GM19397 (cell line): ENCODE measurements around the gene C3orf18.

Experiments used
- ATAC-seq: cut with Tn5 transposase; IDR thresholded peaks from one replicate; pipeline ENCODE4 v1.9.1; 2021; ENCODE audit warnings: mild to moderate bottlenecking, moderate library complexity; ENCODE audit not compliant: unreplicated experiment

C3orf18 gene

DNA sequence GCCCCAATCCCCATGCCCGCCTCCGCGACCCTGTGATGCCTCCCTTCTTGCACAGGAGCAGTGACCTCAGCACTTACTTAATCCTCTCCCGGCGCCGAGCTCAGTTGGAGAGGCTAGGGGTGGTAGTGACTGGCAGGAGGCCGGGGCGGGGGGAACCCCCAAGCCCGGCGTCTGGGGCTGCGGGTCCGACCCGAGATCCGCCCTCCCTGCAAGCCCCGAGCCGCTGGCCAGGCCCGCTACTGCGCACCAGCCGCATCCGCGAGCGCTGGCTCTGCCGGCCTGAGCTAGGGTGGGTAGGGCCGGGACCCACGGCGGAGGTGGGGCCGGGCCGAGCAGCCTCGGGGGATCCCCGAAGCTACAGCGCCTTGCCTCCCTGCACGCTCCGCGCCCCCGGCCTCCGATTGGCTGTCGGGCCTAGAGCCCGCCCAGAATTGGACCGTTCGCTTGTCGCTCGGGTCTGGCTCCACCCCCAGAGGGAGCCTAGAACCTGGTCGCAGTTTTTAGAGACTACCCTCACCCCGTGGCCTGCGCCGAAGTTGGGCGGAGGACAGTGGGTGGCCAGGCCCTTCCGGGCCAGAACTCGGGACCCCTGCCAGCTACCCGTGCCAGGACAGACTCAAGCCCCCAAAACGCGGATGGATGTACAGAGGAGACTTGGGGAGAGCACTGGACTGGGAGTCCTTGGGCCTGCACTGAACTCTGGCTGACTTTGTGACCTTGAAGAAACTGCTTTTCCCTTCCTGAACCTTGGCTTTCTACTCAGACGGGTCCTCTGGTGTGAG lies at the start of gene C3orf18:
Gene C3orf18 (minus strand): TSS at position 362 of the 782 bp plus-strand sequence. CDS start 2,048 bp downstream, outside the sequence.
- ATAC-seq, result peak; percentile 79

DNA sequence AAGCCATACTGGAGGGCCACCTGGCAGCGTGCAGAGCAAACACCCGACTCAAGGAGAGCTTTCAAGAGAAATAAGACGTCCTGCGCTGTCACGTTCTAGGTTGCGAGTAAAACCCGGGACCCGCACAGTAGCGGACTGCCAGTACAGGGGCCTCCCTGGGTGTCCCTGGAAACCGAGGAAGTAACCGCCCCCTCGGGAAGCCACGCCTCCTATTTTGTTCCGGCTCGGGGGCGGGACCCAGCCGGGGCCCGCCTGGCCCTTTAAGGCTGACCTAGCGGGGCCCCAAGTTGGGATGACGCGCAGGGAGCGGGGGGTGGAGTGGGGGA lies 49.2 kb upstream of the C3orf18 start:
- peak; percentile 62 for ATAC-seq

DNA sequence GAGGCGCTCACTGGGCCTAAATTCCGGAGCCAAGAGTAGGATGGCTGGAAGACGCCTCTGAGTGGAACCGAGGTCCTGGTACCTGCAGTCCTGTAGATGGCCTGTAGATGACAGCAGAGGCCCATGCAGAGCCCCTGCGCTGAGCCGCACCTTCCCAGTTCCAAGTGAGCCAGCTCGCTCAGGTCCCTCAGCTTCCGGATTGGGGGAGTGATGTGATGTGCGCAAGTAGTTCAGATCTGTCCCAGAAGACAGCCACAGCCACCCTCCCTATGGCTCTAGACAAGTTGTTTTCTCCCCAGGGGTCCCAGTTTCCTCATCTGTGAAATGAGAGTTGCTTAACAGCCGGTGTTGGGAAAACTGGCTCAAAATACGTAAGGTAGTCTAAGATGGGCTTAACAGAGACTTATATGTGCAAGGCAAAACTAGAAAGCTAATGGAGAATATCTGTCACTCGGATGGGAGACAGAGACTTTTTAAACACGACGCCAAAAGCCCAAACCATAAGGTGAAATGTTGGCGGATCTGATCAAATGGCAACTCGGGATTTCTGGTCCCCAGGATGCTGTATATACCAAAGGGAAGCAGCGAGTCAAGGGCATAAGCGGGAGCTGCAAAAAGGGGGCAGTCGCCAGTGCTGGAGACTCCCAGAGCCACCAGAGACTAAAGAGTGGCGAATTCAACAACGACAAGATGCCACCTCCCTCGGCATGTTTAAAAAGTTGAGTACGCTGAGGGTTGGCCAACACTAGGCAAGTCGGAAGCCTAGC lies 48.6 kb upstream of the C3orf18 start:
- ATAC-seq, result no peak

DNA sequence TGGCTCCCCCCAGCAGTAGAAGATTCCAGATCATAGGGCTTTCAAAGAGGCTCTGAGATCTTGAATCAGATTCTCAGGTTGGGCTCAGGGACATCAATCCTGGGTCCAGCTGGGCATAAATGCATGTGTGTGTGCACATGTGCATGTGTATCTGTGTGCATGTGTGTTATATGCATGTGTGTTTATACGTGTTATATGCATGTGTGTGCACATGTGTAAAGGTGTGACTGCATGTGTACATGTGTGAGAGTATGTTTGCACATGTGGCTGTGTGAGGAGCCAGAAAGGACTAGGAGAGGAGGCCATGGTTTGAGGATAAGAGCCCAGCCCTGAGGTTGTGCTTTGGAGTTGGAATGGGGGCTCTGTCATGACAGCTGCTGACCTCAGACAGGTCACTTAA lies 47.6 kb upstream of the C3orf18 start:
- ATAC-seq, result no peak

DNA sequence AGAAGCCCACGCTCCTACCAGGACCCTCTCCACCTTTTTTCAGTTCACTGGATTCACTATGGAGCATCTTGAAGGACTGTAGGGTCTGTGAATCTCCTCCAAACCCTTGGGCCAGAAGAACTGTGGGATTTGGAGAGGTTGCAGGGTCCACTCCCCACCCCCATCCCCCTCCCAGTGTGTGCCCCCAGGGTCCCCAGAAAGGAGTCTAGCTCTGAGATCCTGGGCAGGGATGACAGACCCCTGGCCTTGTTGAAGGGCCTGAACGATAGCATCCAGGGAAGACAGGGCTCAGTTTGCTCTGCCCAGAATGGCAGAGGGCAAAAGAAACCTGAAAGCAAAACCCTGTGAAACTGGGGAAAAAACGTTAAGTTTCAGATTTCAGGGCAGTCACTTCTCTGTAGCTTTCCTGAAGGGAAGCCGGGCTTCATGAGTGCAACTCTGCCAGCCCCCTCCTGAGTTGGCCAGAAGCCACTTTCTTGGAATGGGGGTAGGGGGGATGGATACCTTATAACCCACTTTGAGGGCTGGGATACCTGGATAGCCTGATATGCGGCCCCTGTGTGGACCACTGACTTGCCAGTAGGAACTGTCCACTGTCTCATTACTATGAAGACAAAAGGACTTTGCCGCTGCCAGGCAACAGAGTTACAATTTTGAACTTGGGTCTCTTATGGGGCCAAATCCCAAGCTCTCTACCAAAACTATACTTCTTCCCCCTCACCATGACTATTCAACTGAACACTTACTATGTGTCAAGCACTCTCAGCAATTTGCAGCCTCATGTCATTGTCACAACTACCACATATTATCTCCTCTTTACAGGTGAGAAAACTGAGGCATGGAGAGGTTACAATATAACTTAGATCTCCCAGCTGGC lies 45.7 kb upstream of the C3orf18 start:
- ATAC-seq, result no peak

DNA sequence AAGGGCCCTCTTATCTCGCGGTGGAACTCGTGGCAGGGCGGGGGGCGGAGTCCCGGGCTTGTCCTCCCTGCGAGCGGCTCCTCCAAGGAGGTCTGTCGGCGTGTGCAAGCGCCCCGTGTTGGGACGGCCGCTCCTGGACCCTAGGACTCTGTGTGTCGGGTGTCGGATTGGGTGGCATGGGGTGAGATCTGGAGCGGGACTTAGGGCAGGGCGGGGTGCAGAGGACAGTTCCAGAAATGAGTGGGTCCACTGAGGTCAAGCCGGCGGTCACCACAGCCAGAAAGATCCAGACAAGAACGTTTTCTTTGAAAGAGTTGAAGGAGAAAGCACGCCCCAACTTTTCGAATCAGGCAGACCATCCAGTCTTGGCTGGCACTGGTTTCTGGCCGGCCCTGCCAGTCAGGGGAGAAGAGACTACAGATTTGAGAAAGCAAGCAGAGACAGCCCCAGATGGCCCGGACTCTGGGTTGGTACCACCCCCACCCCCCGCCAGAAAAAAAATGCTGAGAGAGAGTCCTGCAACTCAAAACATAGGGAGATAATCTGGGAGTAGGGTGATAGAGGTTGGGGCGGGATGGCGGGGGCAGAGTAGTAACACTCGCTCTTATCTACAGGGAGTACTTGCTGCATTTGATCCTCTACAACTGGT lies 44.8 kb upstream of the C3orf18 start:
- no peak for ATAC-seq

DNA sequence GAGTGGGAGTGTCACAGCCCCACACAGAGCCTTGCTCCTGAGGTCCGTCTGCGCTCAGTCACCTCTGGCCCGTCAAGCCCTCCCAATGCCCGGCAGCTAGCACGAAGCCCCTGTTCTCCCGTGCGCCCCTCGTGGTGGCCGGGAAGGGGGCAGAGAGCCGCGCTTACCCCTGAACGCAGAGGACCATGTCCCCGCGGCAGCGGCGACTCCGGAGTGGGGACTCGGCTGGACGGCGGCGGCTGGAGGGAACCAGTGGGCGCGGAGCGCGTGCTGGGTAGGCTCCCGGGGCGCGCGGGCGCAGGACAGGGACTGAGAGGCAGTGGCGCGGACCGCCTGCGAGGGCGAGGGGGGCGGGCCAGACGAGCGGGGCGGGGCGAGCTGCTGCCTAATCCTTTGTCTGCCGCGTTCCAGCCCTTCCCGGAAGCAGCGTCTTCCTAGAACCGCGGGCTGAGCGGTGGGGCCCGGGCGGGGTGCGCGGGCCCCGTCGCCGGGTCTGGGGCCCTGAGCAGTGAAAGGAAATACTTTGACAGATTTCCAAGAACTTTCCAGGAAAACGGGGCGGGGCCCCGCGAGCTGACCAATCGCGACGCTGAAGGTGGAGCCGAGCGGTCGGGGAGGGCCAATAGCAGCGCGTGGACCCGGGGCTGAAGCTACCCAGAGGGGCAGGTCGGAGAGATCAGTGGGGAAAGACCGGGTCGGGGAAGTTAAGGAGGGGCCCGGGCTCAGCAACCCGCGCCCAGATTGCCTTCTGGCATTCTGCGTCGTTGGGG lies 44.1 kb upstream of the C3orf18 start, which contains the start of gene CISH:
Gene CISH (minus strand): TSS at position 311 of the 770 bp plus-strand sequence. CDS start 124 bp downstream, at position 187.
- ATAC-seq, result peak; percentile 77

DNA sequence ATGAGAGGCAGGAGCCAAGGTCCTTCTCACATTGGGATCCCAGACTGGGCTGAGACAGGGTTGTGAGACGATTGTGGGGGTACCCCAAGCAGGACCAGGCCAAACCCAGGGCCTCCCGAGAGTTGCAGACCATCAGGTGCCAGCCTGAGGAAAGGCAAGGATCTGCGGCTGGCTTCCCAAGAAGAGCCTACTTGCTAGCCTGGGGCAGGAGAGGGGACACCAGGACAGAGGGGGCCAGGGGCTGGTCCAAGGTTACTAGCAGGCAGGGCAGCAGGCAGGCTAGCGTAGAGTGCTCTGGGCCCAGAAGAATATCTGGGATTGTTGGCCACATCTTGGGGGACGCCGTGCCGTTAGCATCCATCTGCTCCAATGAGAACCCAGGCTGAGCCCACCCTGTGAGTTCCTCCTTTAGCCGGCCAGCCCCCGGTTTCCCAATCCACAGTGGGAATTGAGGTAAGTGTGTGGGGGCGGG lies 43.5 kb upstream of the C3orf18 start:
- no peak for ATAC-seq

DNA sequence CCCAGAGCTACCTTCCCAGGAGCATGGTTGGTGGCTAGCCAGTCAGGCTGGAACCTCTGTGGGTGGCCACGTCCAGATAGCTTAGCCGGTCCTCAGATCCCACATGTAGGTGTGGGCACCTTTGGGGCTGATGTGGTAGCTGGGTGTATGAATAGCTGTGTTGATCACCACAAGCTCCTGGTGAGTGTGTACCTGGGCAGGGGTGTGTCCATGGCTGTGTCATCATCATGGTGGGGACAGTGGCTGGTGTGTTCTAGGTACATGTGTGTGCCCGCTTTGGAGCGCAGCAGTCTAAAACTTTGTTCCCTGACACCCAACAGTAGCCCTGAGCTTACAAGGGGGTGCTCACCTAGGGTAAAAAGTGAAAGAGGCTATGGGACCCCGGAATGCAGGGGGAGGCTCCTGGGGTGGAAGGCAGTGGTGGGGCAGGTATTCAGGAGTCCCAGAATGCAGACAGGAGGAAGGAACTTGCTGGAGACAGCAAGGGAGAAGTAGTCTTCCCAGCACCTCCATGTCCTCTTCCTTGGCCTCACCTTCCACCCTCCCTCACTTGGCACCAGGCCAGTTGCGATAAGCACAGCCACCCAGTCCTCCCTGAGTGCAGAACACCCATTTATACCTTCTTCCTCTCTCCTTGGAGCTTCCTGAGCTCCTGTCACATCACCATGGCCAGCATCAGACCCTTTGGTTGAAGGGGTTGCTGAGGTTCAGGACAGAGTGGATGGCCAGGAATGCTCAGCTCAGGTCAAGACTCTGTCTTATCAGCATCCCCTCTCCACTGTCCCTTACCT lies 42.8 kb upstream of the C3orf18 start:
- ATAC-seq, result no peak

DNA sequence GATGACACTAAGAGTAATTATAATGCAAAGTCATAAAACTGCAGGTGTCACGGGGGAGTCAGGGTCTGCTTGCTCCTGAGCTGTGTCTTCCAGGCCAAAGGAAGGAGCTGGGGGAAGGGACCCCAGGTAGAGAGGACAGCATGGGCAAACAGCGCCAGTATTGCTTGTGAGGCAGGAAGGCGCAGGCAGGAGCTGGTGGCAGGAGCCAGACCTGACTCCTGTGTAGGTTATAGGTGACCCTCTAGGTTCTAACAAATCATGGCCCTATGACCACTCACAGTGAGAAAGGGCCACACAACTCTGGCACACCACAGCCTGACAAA lies 42.2 kb upstream of the C3orf18 start:
- ATAC-seq, result no peak

DNA sequence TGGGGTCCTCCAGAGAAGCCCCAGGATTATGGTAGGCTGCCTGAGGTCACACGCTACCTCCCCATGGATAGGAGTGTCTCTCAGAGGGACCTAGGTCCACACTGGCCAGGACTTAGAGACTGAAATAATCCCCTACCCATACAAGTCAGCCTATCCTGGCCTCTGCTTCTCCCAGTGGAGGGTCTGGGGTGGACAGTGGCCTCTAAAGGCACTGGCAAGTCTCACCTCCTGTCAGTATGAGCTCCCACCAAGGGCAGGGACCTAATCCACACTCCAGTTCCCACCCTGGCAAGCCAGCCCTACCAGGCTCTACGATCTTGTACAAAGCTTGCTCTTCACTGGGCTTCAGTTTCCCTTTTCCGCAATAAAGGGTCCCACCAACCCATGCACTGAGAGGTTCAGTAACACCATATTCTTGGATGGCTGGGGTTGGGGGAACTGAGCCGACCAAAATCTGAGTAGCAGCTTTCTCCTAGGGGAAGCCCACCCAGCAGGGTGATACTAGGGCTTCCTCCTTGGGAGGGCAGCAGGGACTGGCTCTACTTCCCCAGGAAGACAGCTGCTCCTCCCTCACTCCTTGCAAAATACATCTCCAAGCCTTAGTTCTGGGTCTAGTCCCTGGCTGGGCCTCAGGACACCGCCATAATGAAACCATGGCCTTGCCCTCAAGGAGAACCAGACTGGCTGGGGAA lies 41.7 kb upstream of the C3orf18 start:
- ATAC-seq, result no peak

DNA sequence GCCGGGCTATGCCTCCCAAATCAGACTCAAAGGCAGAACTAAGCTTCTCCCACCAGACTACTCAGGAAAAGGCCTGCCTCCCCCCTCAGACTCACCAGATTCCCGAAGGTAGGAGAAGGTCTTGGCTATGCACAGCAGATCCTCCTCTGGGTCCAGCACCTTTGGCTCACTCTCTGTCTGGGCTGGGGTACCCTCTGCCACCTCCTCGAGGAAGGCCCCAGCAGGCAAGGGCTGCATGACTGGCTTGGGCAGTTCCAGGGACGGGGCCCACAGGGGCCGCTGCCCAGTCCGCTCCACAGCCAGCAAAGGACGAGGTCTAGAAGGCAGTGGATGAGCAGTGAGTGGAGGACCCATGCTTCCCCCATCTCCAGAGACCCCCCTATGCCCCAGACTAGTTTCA lies 40.7 kb upstream of the C3orf18 start:
- ATAC-seq, result no peak

DNA sequence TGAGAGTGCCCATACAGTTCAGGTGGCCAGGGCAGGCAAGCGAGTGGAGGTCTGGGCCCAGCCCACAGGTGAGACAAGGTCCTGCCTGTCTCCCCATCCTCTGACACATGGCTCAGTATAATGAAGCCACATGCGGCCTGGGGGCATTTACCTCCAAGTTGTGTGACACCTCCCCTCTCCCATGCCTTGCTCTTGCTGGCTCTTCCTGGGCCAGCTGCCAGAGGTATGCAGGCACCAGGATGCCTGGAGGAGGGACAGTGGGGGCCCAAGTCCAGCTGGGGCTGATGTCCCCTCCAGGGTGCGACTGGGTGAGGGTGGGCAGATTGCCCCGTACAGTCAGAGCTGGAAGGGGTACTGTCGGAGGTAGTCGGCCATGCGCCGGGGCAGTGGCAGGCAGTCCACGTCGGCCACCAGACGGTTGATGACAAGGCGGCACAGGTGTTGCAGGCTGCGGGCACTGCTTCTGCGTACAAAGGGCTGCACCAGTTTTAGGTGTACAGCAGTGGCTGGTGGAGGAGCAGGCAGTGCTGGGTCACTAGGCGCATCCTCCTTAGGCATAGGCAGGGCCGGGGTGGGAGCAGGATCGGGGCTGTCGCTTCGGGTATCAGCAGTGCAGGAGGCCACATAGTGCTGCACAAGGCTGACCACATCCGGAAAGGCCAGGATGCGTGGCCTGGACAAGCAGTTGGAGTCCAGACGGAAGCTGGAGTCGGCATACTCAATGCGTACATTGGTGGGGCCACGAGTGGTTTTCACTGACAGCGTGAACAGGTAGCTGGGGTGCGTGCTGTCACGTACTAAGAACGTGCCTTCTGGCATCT lies 39.9 kb upstream of the C3orf18 start:
- ATAC-seq, result no peak

DNA sequence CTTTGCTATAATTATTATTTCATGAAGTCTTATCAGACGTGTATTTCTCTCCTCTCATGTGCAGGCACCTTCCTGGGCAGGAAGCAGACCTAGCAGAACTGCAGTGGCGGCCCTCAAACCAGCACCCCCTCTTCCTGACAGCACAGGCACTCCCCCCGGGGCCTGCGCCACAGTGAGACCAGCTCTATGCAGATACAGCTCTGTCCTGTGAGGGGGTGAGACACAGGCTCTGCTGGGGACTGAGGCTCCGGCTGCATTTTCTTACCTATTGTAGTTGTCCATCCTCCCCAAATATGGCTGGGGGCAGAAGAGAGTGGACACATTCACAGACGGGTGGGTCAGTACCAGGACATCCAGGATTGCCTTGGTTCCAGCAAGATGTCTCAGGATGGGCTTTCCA lies 39.0 kb upstream of the C3orf18 start:
- ATAC-seq, result no peak

DNA sequence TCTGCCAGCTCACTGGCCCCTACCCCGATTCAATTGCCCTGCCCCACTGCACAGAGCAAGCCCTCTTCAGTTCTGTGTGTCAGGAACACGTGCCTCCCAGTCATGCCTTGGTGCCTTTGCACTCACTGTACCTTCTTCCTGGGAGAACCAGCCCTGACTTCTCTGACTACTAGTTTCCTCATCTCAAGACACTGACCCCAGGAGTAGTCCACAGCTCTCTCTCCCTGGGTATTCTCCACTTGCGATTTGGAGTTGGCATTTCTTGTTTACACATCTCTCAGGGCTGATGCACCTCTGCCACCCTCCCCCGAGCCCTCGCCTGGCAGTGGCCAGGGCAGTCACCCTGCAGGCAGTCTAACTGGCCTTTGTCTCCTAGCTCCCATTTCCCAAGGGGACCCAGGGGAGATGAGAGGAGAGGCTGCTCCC lies 38.4 kb upstream of the C3orf18 start:
- no peak for ATAC-seq

DNA sequence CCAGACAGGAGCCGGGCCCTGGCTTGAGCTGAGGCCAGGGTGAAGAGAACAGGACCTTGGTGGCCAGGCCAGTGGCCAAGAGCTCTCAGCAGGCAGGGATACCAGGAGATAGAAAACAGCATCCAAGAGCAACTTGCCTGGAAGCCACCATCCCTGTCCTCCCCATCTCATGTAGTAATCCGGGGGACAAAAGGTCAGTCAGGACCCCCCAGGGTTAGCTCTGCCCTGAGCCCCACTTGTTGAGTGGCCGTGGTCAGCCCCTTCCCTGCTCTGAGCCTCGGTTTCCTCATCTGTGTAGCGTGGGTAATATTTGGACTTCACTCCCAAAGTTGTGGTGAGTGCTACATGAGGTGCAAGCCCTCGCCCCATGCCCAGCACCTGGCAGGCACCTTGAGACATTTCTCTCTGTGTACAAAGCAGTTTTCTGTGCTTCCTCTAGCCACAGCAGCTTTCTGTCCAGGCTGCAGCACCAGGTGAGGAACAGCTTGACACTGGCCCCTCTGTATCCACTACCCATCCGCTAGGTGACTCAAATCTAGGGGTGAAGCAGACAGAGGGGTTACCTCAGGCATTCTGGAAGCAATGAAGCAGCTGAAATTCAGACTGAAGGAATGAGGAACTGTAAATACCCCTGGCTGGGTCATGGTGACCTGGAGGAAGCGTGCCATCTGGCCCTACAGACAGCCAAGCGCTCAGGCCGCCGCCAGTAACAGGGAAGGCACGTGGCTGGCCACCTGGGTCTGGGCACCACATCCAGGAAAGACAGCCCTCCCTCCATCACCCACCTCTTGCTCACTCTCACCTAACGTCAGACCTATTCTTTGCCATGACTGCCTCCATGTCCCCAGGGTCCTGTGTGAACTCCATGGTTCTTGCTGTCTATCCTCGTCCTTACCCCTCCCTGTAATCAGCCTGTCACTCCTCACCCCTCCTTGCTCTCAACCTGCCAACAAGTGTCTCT lies 37.4 kb upstream of the C3orf18 start:
- no peak for ATAC-seq
